Islet of Langerhans (tissue), 1 donor: ENCODE results near the gene KLF9.

Experiments used
- FAIRE-seq: peaks from one replicate; lab custom pipeline; 2011; peaks lifted over from hg19 to GRCh38; lab: Jason Lieb, UNC

Gene KLF9

DNA sequence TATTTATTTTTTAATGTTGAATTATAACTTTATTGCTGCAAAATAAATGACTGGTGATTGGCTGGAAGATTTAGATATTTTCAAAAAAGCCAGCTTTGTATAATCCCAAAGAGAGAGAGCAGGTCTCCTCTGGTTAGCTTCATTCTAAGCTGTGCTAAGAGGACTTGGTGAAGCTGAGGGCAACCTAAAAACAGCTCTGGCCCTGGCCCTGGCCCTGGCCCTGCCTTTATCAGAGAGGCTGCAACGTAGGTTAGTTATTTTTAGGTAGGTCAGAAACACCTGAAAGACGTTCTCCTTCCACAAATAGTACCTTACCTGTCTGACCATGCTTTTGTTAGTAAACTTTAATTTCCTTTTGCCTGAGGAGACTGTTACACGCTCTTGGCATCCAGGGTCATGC, 58.7 kb downstream of the KLF9 start:
- FAIRE-seq, result no peak

DNA sequence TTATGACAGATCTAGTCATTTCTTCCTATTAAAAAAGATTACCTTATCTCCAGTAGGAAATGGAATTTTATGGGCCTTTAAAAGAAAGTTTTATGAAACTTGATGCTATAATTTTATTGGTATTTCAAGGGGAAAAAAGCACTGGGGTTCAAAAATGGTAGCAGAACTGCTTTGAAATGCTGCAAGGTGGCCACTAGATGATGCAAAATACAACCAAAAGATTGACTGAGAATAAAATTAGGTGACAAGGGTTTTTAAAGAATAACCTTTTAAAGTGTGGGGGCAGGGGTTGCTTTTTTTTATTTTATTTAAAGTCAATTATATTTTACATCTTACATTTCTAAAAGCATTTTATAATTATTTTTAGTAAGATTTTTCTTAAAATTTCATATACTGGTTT, 61.7 kb downstream of the KLF9 start:
- FAIRE-seq, result peak; percentile 89

DNA sequence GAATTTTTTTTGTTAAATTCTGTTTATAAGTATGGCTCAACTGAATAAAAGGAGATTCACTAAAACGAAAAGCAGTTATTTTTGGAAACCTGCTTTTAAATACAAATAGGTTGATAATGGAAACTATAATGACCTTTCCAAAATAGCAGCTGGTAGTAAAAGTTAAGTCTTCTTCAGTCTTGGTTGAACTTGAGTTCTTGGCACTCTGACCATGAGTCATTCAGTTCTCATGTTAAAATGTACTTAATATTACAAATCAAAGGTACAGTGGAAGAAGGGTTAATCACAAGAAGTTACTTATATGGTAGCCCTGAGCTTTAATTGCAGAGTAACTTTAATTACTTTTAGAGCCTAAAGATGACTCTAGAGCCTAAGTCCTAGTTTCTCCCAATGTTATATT, 62.1 kb downstream of the KLF9 start:
- no peak for FAIRE-seq

DNA sequence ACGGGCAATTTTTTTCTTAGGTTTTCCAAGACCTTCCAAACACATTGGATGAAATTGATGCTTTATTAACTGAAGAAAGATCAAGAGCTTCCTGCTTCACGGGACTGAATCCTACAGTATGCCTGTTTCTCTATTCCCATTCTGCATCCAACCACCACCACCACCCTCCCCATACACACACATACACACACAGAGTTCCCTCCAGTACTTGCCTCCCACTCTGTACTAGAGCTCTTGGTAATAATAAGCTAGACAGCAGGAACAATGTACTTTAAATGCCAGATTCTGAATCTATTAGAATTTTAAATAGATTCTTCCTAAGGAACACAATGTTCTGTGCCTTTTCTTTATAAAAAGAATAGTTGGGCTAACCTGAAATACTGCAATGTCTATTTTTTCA, 67.4 kb downstream of the KLF9 start:
- no peak for FAIRE-seq

DNA sequence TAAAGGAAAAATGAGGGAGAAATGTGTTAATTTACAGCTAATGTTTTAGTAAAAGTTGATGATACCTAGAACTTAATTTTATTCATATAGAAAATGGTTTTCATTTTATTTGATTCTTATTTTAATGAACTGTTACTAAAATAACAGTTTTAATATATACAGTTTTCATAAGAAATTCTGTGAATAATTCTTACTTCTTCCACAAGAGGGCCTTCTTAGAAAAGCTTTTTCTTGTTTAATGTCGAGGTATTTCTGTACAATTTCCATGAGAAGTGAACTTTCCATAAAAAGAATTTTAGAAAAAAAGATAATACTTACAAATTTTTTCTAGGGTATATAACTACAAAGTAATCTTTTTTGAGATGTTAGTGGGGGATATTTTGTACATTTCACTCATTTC, 73.9 kb downstream of the KLF9 start:
- peak; percentile 99 for FAIRE-seq
